ENCODE measurements around the gene EIF1. TPM values are rescaled to one million over a fixed set of nuclear protein-coding genes. Genes with fewer than 3 reads are reported as not detected.
A peak's percentile ranks its signal among the peaks of the same experiment; 100 is the strongest.

EIF1 gene
- total and polyA plus RNA-seq, 4 donors, result 56.5 to 755 (median 159) TPM

DNA sequence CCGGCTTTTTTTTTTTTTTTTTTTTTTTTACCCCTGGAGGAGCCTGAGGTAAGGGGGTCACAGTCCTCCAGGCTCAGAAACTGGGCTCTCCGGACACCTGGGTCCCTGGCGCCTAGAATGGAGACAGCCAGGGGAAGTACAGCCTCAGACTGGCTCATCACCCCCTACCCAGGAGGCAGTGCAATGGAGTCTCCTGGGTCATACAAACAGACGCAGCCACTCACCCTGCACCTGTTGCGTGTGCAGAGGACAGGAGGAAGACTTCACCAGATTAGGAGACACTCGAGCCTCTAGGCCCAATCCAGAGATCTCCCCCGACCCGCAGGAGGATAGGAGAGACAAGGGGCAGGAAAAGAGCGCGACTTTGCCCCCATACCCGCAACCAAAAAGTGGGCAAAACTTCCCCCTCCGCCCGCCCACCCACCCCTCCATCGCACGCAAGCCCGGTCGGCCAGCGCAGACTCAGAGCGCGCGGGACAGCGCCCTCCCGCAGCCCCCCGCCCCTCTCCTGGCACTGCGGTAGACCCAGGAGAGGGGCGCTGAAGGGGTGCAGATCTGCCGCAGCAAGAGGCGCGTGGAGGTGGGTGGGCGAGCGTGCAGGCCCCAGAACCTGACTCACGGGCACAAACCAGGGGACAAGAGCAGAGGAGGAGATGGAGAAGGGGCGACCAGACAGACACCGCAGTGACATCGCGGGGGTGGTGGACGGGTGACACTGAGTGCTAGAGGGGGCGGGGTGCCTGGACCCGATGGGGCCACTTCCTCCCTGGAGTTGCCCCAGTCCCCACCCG, 44.9 kb downstream of the EIF1 start (continued):
- TF ChIP-seq ZBTB33 (IDR thresholded peaks at IDR 0.05), result no peak
- TF ChIP-seq NR2F2 (IDR thresholded peaks at IDR 0.05), result no peak
- no peak for TF ChIP-seq YY1 (IDR thresholded peaks at IDR 0.05)
- no peak for TF ChIP-seq EGR1 (IDR thresholded peaks at IDR 0.05; ENCODE audit: low read depth in 2 of 2)
- no peak for TF ChIP-seq GABPA (IDR thresholded peaks at IDR 0.05 in 1 of 2, conservative IDR thresholded peaks at IDR 0.05 in 1 of 2)
- no peak for TF ChIP-seq FOXA1 (IDR thresholded peaks at IDR 0.05)
- no peak for TF ChIP-seq HNF4A (conservative IDR thresholded peaks at IDR 0.05)
- TF ChIP-seq TAF1 (conservative IDR thresholded peaks at IDR 0.05), result no peak
- TF ChIP-seq, protein P1, sequence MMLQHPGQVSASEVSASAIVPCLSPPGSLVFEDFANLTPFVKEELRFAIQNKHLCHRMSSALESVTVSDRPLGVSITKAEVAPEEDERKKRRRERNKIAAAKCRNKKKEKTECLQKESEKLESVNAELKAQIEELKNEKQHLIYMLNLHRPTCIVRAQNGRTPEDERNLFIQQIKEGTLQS (IDR thresholded peaks at IDR 0.05), result no peak

DNA sequence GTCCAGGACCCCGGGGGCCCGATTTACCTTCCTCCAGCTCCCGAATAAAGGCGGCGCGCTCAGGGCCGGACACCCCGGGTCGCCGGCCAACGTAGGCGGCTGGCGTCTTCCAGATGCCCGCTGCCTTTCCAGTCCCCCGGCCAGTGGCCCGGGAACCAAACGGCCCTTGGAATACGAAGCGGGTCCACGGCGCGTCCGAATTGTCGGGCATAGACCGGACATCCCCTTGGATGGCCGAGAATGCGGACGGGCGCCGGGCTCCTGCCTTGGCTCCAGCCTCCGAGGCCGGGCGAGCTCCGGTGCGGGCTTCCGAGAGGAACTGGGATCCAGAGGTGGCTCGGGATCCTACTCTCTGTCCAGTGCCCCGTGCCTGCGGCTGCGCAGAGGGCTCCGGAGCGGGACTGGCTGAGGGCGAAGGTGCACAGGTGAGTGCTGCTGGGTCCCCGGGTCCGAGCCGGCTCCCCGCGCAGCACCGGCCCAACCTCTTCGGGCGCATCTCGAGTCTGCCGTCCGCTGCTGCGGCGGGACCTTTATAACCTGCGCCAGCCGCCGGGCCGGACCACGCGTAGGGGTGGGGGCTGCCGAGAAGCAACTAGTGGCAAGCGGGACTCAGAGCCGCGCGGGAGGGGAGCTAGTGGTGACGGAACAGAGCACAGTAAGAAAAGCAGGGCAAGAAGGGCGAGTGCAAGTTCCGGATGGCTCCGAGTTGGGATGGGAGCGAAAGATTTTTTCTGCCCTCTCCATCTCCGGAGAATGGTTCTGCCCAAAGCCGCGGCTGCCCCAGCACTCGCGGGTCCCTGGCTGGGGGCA, 45.7 kb downstream of the EIF1 start, which contains the start of gene HAP1:
HAP1 (minus strand) TSS at position 505 of the 810 bp plus-strand sequence; CDS start at position 496, 9 bp downstream.
- WGBS, result 2% methylated on average over 77 of the region's 77 CpGs
- H3K4me3 ChIP-seq (ENCODE audit: low read depth in 1 of 3, low read length in 3 of 3), result peak within 1 kb of the TSS in 2 of 3 donors; percentile 30 to 38
- no peak within 1 kb of the TSS for H3K9ac ChIP-seq (ENCODE audit: low read depth in 1 of 2, low read length in 2 of 2)
- H3K4me1 ChIP-seq (ENCODE audit: control insufficient read depth in 4 of 4, insufficient read depth in 4 of 4, low read length in 3 of 4), result peaks cover 4 to 16% (median 9%) of the 10 kb centered on the region in 4 donors
- H3K27ac ChIP-seq (ENCODE audit: low read depth in 1 of 2, low read length in 2 of 2), result no peak within 1 kb of the TSS
- no peaks in the 10 kb centered on the region for H3K36me3 ChIP-seq (ENCODE audit: control insufficient read depth in 4 of 4, insufficient read depth in 3 of 4, low read depth in 1 of 4, low read length in 3 of 4)
- H3K27me3 ChIP-seq (ENCODE audit: control insufficient read depth in 4 of 4, insufficient read depth in 4 of 4, low read length in 3 of 4), result peaks cover 0 to 5% (median 0%) of the 10 kb centered on the region in 4 donors
- H3K9me3 ChIP-seq (ENCODE audit: control insufficient read depth in 4 of 4, low read length in 3 of 4), result no peaks in the 10 kb centered on the region
- TF ChIP-seq YY1 (IDR thresholded peaks at IDR 0.05), result no peak
- no peak for DNase-seq (ENCODE audit: low spot score)

- Histone ChIP-seq H3K9me3 (ENCODE audit: control insufficient read depth in 4 of 4, low read length in 3 of 4) (no peaks in the 10 kb centered on the region), H3K4me3 (ENCODE audit: low read depth in 1 of 3, low read length in 3 of 3) (peak overlapping the region in 1 of 3 donors; percentile 38), H3K27ac (ENCODE audit: low read depth in 1 of 2, low read length in 2 of 2) (no peak overlapping the region), H3K4me1 (ENCODE audit: control insufficient read depth in 4 of 4, insufficient read depth in 4 of 4, low read length in 3 of 4) (peaks cover 4 to 16% (median 9%) of the 10 kb centered on the region in 4 donors), H3K36me3 (ENCODE audit: control insufficient read depth in 4 of 4, insufficient read depth in 3 of 4, low read depth in 1 of 4, low read length in 3 of 4) (no peaks in the 10 kb centered on the region), H3K9ac (ENCODE audit: low read depth in 1 of 2, low read length in 2 of 2) (no peak overlapping the region), H3K27me3 (ENCODE audit: control insufficient read depth in 4 of 4, insufficient read depth in 4 of 4, low read length in 3 of 4) (peaks cover 0 to 5% (median 0%) of the 10 kb centered on the region in 4 donors)
- DNase-seq (ENCODE audit: low spot score), result no peak
- TF ChIP-seq NR2F2 (IDR thresholded peaks at IDR 0.05) (no peak), YY1 (IDR thresholded peaks at IDR 0.05) (no peak), HNF4G (IDR thresholded peaks at IDR 0.05) (no peak), HNF4A (conservative IDR thresholded peaks at IDR 0.05) (no peak)
- TF ChIP-seq, protein P2, sequence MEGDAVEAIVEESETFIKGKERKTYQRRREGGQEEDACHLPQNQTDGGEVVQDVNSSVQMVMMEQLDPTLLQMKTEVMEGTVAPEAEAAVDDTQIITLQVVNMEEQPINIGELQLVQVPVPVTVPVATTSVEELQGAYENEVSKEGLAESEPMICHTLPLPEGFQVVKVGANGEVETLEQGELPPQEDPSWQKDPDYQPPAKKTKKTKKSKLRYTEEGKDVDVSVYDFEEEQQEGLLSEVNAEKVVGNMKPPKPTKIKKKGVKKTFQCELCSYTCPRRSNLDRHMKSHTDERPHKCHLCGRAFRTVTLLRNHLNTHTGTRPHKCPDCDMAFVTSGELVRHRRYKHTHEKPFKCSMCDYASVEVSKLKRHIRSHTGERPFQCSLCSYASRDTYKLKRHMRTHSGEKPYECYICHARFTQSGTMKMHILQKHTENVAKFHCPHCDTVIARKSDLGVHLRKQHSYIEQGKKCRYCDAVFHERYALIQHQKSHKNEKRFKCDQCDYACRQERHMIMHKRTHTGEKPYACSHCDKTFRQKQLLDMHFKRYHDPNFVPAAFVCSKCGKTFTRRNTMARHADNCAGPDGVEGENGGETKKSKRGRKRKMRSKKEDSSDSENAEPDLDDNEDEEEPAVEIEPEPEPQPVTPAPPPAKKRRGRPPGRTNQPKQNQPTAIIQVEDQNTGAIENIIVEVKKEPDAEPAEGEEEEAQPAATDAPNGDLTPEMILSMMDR (IDR thresholded peaks at IDR 0.05; ENCODE audit: low read depth, low read length, missing input control), result no peak
- 6% methylated on average over 23 of the region's 23 CpGs for WGBS
Measured at GRCh38 chr17:41734949-41735313, 46.2 kb downstream of the EIF1 start.
